GM12801 (cell line): ENCODE results near the gene C2.

ENCODE experiments used
- CTCF ChIP-seq: IDR thresholded peaks from one replicate; pipeline ENCODE4 v1.5.1; 2011; ENCODE audit warnings: control low read depth; ENCODE audit not compliant: insufficient read length; ENCODE audit errors: extremely low read depth

Gene C2

GRCh38 chr6:31882344-31882743 lies 45.2 kb upstream of the C2 start:
- no peak for TF ChIP-seq CTCF

GRCh38 chr6:31883676-31884075 lies 43.8 kb upstream of the C2 start:
- TF ChIP-seq CTCF: no peak

GRCh38 chr6:31884528-31885035 lies 42.9 kb upstream of the C2 start:
- no peak for TF ChIP-seq CTCF

GRCh38 chr6:31886541-31886991 lies 41.0 kb upstream of the C2 start:
- no peak for TF ChIP-seq CTCF

- no peak for TF ChIP-seq CTCF
These were observed 40.1 kb upstream of the C2 start for GRCh38 chr6:31887173-31888007.

- TF ChIP-seq CTCF: no peak
These were observed 39.0 kb upstream of the C2 start for GRCh38 chr6:31888276-31889258.

- TF ChIP-seq CTCF: no peak
These were observed 38.1 kb upstream of the C2 start for GRCh38 chr6:31889331-31889972.
